Activated CD4-positive, alpha-beta T cell treated with anti-CD3 and anti-CD28 coated beads, Interleukin-2, amount 10 ng/mL, durations not matched to agents 24 days and 14 days (primary cell): ENCODE results near the gene CEP128. TPM values are rescaled to one million over a fixed set of nuclear protein-coding genes. Genes with fewer than 3 reads are reported as not detected.

Source experiments
- DNase-seq: peaks from one replicate; pipeline ENCODE4 v3.0.0; 2022
- H3K27ac Mint-ChIP-seq: one replicate; pipeline ENCODE4 v1.8.0; 2022; ENCODE audit warnings: mild to moderate bottlenecking, mixed read lengths
- H3K27me3 Mint-ChIP-seq: one replicate; pipeline ENCODE4 v1.8.0; 2022; ENCODE audit warnings: mixed read lengths
- H3K36me3 Mint-ChIP-seq: one replicate; pipeline ENCODE4 v1.8.0; 2022; ENCODE audit warnings: low read depth, mild to moderate bottlenecking, mixed read lengths
- H3K4me1 Mint-ChIP-seq: one replicate; pipeline ENCODE4 v1.8.0; 2021; ENCODE audit warnings: mixed read lengths
- H3K4me3 Mint-ChIP-seq: one replicate; pipeline ENCODE4 v1.8.0; 2022; ENCODE audit warnings: mild to moderate bottlenecking, moderate library complexity, mixed read lengths
- H3K9me3 Mint-ChIP-seq: one replicate; pipeline ENCODE4 v1.8.0; 2021; ENCODE audit warnings: mixed read lengths
- intact Hi-C: fragments of 100-400 bp; cut with micrococcal nuclease; formaldehyde crosslinking; loops from one replicate; pipeline ENCODE4 v1.15.1; 2023
- total RNA-seq: library from RNA; stranded (reverse); gene quantifications from 2 replicates; pipeline ENCODE4 v1.2.3, GENCODE V29; 2022

Gene CEP128
- total RNA-seq, 1 donor from 2014 or later = 20.4 TPM

DNA sequence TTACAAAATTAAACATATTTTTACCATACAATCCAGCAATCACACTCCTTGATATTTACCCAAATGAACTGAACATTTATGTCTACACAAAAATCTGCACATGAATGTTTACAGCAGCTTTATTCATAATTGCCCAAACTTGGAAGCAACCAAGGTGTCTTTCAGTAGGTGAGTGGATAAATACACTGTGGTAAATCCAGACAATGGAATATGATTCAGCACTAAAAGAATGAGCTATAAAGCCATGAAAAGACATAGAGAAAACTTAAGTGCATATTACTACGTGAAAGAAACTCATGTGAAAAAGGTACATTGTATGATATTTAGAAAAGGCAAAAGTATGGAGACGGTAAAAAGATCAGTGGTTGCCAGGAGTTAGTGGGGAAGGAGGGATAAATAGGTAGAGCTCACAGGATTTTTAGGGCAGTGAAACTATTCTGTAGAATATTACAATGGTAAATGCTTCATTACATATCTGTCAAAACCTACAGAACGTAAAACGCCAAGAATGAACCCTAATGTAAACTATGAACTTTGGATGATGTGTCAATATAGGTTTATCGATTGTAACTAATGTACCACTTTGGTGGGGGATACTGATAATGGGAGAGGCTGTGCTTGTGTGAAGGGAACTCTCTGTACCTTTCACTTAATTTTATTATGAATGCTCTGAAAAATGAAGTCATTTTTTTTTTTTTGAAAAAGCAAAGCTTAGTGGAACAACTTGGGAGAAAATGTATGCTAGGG is 295.7 kb downstream of the CEP128 start:
- Mint-ChIP-seq H3K4me1 (no peaks in the 10 kb centered on the region), H3K9me3 (no peaks in the 10 kb centered on the region), H3K36me3 (no peaks in the 10 kb centered on the region), H3K27ac (no peak overlapping the region), H3K27me3 (no peaks in the 10 kb centered on the region), H3K4me3 (no peak overlapping the region)
- intact Hi-C loops = no loop called here
- DNase-seq = no peak

DNA sequence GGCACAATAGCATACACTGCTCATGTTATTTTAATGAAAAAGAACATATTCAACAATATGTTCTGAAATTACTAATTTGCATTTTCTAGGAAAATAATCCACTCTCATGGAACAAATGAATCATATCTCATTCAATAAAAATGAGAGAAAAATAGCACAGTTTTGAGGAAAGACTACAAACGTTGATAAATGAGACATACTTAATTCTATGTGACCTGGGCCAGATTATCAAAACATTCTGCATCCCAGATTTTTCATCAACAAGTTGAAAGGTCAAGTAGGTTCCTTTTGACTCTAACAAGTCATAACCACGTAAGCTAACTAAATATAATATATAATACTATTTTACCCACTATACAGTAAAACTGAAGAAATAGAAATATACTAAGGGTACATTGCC is 296.7 kb downstream of the CEP128 start:
- intact Hi-C loops = no loop called here
- H3K36me3 Mint-ChIP-seq = no peaks in the 10 kb centered on the region
- peaks cover 2% of the 10 kb centered on the region for H3K27me3 Mint-ChIP-seq
- no peak for DNase-seq
- H3K4me3 Mint-ChIP-seq = no peak overlapping the region
- H3K9me3 Mint-ChIP-seq = no peaks in the 10 kb centered on the region
- H3K27ac Mint-ChIP-seq = no peak overlapping the region
- H3K4me1 Mint-ChIP-seq = no peaks in the 10 kb centered on the region

DNA sequence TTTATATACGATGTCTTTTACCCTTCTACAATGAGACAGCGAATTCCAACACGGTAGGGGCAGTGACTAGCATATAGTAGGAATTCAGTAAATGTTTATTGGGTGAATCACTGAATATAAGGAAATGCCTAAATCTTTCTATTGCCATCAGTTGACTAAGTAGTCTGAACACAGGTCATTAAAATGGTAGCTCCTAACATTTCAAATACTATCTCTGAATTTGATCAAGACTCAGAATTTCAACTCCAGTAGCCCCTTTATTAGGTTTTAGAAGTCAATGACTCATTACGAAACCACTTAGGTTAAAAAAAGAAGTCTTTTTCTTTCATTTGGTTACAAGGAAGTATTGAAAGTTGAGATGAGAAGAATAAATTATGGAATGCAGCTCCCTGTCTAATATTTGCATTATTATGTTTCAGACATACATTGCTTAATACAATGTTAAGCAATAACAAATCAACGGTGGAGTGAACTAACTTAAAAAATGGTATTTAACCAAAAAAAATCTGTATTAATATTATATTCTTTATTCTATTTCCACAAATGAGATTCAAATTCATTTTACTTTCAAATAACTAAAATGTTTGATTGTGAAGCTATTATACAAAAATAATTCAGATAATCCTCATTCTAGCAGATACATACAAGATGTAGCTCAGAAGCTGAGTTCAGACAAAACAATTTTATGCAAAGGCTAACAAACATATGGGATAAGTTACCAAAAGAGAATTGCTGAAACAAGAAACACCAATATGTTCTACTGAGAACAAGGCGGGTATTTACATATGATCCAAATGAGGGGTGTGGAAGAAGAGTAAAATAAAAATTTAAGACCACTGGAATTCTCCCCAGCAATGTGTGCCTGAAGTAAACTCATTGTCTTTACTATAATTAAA is 302.7 kb downstream of the CEP128 start:
- H3K27me3 Mint-ChIP-seq = peaks cover 2% of the 10 kb centered on the region
- H3K9me3 Mint-ChIP-seq = no peaks in the 10 kb centered on the region
- H3K4me3 Mint-ChIP-seq = no peak overlapping the region
- H3K36me3 Mint-ChIP-seq = no peaks in the 10 kb centered on the region
- H3K27ac Mint-ChIP-seq = no peak overlapping the region
- intact Hi-C loops = no loop called here
- H3K4me1 Mint-ChIP-seq = no peaks in the 10 kb centered on the region
- DNase-seq = no peak

DNA sequence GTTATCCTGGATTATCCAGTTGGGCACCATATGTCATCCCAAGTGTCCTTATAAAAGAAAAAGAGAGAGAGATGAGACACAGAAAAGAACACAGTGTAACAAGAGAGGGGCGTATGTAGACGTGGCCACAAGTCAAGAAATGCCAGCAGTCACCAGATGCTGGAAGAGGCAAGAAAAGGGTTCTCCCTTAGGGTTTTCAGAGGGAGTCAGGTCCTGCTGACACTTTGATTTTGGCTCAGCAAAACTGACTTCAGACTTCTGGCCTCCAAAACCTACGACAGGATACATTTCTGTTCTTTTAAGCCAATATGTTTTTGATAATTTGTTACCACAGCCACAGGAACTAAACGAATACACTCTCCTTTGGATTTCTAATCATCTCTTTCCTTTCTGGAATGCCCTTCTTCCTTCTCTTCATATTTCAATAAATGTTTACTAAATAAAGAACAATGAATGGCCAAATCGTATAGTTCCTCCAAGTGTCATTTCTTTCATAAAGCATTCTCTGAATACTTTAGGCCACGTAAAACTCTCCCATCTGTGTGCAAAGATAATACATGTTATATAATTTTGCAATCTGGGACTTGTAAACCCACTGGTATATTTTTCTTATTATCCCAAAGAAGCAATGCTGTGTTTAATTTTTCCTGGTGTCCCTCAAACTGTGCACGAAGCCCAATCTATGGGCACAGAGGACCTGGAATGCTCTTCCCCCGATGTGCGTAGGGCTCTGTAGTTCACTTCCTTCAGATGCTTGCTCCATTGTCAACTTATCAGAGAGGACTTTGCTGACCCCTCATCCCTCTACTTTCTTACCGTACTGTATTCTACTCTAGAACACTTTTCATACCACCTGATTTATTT is 303.6 kb downstream of the CEP128 start:
- no peaks in the 10 kb centered on the region for H3K36me3 Mint-ChIP-seq
- peaks cover 2% of the 10 kb centered on the region for H3K27me3 Mint-ChIP-seq
- DNase-seq = no peak
- H3K4me3 Mint-ChIP-seq = no peak overlapping the region
- H3K27ac Mint-ChIP-seq = no peak overlapping the region
- no peaks in the 10 kb centered on the region for H3K4me1 Mint-ChIP-seq
- intact Hi-C loops = no loop called here
- H3K9me3 Mint-ChIP-seq = no peaks in the 10 kb centered on the region

DNA sequence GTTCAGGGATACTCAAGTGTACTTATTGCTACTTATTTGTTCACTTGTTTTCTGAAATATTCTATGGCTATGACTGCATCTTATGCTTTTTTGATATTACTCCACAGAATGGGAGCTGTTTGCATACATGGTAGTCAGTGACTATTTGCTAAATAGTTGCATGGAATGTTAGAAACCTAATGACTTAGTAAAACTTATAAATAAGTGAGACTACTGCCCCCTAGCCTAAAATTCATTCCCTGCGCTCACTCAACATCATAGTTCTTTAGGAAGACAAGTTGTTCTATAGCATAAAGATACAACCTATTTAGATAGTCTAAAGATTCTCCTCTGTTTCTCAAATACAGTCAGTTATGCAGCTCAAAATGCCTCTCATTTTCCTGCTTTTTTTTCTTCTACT is 305.5 kb downstream of the CEP128 start:
- intact Hi-C loops = no loop called here
- no peaks in the 10 kb centered on the region for H3K9me3 Mint-ChIP-seq
- no peaks in the 10 kb centered on the region for H3K4me1 Mint-ChIP-seq
- H3K27ac Mint-ChIP-seq = no peak overlapping the region
- H3K4me3 Mint-ChIP-seq = no peak overlapping the region
- H3K27me3 Mint-ChIP-seq = peaks cover 2% of the 10 kb centered on the region
- no peak for DNase-seq
- no peaks in the 10 kb centered on the region for H3K36me3 Mint-ChIP-seq

DNA sequence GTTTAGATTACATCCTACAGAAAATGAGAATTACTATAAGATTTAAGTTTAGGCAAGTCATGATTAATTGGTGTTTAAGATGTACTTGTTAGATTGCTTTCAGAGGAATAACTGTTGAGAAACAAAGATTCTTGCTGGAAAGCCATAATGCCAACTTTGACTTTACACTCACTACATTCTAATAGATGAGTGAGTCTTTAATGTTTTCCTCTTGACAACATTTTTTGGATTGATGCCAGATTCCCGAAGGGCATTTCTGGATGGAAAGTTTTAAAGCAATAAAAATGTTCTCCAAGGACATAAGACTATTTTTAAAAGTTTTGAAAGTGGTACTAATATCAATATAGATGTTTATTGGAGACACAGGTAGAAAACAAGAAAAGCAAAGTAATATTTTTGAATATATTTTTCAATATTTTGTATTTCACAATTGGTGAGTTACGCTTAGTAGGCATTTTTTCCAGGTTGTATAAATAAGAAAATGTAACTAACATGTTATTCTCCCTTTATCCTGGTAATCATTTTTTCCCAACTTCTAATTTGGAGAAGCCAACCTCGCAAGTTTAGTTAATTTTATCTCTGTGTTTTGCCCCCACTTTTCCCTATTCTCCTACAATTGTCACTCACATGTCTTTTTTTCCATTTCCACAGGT is 307.3 kb downstream of the CEP128 start:
- intact Hi-C loops = no loop called here
- no peak for DNase-seq
- H3K4me1 Mint-ChIP-seq = no peaks in the 10 kb centered on the region
- H3K36me3 Mint-ChIP-seq = no peaks in the 10 kb centered on the region
- no peaks in the 10 kb centered on the region for H3K27me3 Mint-ChIP-seq
- H3K27ac Mint-ChIP-seq = no peak overlapping the region
- H3K4me3 Mint-ChIP-seq = no peak overlapping the region
- no peaks in the 10 kb centered on the region for H3K9me3 Mint-ChIP-seq

DNA sequence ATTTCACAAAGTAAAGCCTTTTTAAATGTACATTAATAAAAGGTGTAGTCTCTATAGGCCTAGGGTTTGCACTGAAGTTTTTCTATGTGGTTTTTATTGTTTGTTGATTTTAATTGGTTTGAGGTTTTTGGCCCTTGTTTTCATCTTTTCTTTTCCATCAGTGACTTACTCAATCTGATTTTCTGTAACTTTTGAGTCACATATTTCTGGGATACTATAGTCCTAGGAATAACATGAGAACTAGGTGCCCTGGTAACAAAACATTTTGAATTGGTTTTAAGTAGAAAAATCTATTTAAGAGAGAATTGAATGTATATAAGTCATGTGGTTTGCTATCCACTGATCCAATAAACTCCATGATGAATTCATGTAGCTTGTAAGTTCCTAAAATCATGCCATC is 311.9 kb downstream of the CEP128 start:
- DNase-seq = no peak
- Mint-ChIP-seq H3K4me3 (no peak overlapping the region), H3K36me3 (no peaks in the 10 kb centered on the region), H3K27ac (no peak overlapping the region), H3K27me3 (no peaks in the 10 kb centered on the region), H3K4me1 (no peaks in the 10 kb centered on the region), H3K9me3 (no peaks in the 10 kb centered on the region)
- intact Hi-C loops = no loop called here

DNA sequence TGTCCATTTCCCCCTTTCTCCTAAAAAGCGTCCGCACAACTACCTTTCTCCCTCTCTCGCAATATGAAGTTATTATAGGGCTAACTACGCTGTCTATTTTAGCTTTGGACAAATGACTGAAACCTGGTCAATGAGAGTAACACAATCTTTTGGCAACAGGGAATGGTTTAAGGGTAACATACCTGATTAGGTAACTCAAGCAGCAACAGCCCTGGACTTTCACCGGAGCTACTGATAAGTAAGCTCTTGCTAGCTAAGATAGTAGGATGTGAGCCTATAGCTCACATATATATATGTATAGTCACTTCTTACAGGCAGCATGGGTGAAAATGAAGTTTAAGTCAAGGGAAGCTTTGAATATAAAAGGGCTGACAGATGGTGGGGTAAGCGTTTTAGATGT is 313.0 kb downstream of the CEP128 start:
- peaks cover 4% of the 10 kb centered on the region for H3K9me3 Mint-ChIP-seq
- H3K4me1 Mint-ChIP-seq = no peaks in the 10 kb centered on the region
- no peak overlapping the region for H3K4me3 Mint-ChIP-seq
- intact Hi-C loops = no loop called here
- no peak for DNase-seq
- H3K36me3 Mint-ChIP-seq = no peaks in the 10 kb centered on the region
- H3K27me3 Mint-ChIP-seq = no peaks in the 10 kb centered on the region
- H3K27ac Mint-ChIP-seq = no peak overlapping the region

DNA sequence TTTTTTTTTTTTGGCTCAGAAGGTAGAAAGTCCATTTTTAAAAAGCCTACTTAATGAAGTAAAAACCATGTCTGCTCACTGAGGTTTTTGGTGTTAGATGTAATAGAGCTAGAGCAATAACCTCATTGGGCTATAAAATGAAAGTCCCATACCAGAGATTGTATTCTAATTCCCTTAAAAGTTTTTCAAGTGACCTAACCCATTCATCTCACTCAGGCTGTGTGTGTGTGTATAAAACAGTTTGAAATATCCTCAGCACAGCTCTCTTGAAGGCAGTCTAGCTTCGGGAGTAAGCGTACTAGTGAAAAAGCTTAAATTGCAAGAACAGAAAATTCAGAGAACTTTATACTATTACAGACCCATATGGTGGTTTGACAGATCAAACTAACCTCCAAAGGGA is 313.8 kb downstream of the CEP128 start:
- H3K4me1 Mint-ChIP-seq = no peaks in the 10 kb centered on the region
- no peak for DNase-seq
- no peak overlapping the region for H3K27ac Mint-ChIP-seq
- H3K27me3 Mint-ChIP-seq = no peaks in the 10 kb centered on the region
- peaks cover 4% of the 10 kb centered on the region for H3K9me3 Mint-ChIP-seq
- H3K36me3 Mint-ChIP-seq = no peaks in the 10 kb centered on the region
- no peak overlapping the region for H3K4me3 Mint-ChIP-seq
- intact Hi-C loops = no loop called here

DNA sequence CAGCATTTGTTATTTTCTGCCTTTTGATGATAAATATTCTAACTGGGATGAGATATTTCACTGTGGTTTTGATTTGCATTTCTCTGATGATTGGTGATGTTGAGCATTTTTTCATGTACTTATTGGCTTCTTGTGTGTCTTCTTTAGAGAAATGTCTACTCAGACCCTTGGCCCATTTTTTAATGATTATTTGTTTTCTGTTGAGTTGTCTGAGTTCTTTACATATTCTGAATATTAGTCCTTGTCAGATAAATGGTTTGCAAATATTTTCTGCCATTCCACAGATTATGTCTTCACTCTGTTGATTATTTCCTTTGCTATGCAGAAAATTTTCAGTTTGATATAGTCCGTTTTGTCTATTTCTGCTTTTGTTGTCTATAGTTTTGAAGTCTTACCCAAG is 317.0 kb downstream of the CEP128 start:
- Mint-ChIP-seq H3K27me3 (no peaks in the 10 kb centered on the region), H3K27ac (no peak overlapping the region), H3K4me3 (no peak overlapping the region), H3K9me3 (peaks cover 4% of the 10 kb centered on the region), H3K4me1 (no peaks in the 10 kb centered on the region), H3K36me3 (no peaks in the 10 kb centered on the region)
- intact Hi-C loops = no loop called here
- no peak for DNase-seq

DNA sequence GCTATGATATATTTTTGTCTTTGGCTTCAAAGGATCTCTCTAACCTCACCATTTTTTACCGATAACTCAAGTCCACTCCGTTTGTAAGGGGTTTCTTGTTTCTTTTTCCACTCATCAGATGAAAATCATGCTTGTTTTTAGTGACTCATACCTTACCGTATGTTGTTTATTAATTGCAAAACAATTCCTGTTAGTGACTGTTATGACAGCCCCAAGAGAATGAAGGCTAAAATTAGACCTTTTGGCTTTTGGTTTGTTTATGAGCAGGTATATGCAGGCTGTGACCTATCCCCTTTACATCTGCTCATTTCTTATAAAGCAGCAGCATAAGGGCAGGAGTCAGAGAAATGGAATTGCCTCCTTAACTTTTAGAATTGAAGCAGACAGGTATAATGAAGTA is 319.8 kb downstream of the CEP128 start:
- intact Hi-C loops = no loop called here
- Mint-ChIP-seq H3K9me3 (peaks cover 4% of the 10 kb centered on the region), H3K27me3 (no peaks in the 10 kb centered on the region), H3K4me3 (no peak overlapping the region), H3K36me3 (no peaks in the 10 kb centered on the region), H3K27ac (no peak overlapping the region), H3K4me1 (no peaks in the 10 kb centered on the region)
- DNase-seq = no peak

DNA sequence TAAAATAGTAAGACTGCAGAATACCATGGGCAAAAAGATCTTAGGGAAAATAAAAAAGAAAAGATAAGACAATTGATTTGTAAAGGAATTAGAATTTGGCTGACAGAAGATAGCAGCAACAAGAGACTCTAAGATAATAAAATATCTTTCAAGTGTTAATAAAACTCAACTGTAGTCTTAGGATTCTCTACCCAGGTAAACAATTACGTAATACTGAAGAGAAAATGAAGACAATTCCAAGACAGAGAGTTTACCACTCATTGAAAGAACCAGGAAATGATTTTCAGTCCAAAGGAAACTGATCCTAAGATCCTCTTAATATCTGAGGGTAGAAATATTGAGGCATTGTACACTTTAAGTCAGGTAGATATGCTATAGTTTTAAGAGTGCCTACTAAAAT is 321.1 kb downstream of the CEP128 start:
- Mint-ChIP-seq H3K4me3 (no peak overlapping the region), H3K27ac (no peak overlapping the region), H3K4me1 (no peaks in the 10 kb centered on the region), H3K36me3 (no peaks in the 10 kb centered on the region), H3K27me3 (no peaks in the 10 kb centered on the region), H3K9me3 (peaks cover 4% of the 10 kb centered on the region)
- no peak for DNase-seq
- intact Hi-C loops = no loop called here

DNA sequence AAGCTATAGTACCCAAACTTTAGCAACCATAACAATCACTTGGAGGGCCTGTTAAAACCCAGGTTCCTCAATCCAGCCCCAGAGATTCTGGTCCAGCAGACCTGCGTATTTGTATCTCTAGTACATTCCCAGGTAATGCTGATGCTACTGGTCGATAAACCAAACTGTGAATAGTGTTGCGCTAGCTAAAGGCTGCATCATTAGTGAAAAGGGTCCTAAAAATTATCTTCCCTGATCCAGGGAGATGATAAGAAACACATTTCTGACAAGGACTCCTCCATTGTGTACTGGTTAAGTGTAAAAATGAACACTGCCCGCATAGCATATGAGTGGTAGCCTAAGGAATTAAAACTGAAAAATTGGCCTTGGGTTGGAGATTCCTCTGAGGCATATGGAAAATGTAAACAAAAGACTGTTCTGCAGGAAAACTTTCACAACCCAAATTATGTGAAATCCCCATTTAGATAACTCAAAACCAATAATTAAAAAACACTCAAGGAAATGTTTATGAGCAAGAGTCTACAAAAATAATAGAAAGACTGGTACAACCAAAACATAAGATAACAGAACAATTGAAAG is 322.7 kb downstream of the CEP128 start:
- no peak for DNase-seq
- intact Hi-C loops = no loop called here
- Mint-ChIP-seq H3K27me3 (no peaks in the 10 kb centered on the region), H3K27ac (no peak overlapping the region), H3K4me1 (no peaks in the 10 kb centered on the region), H3K36me3 (no peaks in the 10 kb centered on the region), H3K9me3 (peaks cover 2% of the 10 kb centered on the region), H3K4me3 (no peak overlapping the region)
